GM12873 (cell line): ENCODE measurements around the gene DRC7.

Experiments used
- TF ChIP-seq, protein P1 (sequence below): IDR thresholded peaks from 2 replicates; pipeline ENCODE4 v1.5.1; 2012; ENCODE audit warnings: low read depth, mild to moderate bottlenecking, moderate library complexity, low read length, control low read depth; ENCODE audit not compliant: insufficient read depth; ENCODE audit errors: missing control alignments

DRC7 gene

DNA sequence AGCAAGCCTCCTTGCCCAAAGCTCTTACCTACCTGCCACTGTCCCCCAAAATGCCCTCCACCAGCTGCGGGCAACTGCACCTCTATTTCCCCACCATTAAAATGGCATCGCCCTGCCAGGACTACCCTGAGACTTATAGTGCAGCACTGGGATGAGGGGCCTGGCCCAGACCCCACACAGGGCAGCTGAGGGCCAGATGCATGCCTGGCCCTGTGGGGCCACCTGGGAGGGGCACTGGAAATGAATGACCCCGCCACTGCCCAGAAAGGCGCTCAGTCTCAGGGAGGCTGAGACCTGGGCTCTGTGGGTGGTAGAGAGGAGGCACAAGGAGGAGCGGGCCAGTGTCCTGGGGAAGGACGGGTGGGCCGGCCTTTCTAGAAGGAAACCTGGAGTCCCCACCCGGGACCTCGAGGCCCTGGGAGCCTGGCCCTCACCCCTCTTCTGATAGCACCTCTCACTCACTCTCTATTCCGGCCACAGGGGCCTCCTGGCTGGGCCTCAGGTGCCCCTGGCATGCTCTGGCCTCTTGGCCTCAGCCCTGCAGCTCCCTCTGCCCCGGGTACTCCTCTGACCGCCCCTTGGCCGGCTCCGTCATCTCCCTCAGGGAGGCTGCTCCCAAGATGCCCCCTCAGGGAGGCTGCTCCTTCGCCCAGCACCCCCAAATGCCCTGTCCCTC, 67.9 kb downstream of the DRC7 start:
- TF ChIP-seq, protein P1, sequence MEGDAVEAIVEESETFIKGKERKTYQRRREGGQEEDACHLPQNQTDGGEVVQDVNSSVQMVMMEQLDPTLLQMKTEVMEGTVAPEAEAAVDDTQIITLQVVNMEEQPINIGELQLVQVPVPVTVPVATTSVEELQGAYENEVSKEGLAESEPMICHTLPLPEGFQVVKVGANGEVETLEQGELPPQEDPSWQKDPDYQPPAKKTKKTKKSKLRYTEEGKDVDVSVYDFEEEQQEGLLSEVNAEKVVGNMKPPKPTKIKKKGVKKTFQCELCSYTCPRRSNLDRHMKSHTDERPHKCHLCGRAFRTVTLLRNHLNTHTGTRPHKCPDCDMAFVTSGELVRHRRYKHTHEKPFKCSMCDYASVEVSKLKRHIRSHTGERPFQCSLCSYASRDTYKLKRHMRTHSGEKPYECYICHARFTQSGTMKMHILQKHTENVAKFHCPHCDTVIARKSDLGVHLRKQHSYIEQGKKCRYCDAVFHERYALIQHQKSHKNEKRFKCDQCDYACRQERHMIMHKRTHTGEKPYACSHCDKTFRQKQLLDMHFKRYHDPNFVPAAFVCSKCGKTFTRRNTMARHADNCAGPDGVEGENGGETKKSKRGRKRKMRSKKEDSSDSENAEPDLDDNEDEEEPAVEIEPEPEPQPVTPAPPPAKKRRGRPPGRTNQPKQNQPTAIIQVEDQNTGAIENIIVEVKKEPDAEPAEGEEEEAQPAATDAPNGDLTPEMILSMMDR, result no peak

DNA sequence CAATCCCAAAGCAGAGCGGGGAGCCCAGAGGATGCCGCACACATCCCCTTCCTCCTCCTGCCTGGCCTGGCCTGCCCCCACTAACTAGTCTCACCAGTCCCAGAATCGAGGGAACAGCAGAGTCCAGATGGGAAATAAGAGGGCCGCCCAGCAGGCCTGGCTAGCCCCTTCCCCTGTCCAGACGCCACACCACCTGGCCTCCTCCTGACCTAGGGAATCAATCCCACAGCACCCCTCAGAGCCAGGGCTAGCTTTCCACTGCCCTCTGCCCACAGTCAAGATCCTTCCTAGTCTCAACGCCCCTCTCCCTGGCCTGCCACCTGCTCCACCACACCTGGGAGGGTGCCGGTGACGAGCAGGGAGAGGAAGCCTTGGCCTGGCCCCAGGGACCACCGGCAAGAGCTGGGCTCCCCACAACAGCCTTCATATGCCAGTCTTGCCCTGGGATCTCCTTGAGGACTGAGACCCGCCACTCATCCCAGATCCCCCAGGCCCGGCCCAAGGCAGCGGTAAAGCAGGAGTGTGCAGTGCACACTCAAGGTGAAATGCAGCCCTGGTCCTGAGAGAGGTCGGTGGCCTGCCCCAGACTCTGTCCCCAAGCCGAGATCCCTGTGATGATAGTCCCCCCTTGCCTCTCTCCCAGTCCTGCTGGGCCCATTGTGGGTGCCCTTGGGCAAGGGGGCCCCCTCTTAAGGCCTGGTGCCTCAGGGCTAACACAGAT, 68.8 kb downstream of the DRC7 start:
- TF ChIP-seq, protein P1, result no peak

DNA sequence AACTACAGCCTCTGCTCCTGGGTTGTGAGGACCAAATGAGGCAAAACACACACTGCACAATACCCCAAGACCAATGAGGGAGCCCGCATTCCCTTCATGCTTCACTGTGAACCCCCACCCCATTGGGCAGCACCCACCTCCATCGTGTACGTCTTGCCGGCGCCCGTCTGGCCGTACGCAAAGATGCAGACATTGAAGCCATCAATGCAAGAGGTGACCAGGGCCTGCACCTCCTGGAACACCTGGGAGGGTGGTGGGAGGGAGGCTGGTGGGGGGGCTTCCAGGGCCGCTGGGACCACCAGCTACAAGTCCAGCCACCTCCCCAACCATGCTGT, 69.4 kb downstream of the DRC7 start:
- TF ChIP-seq, protein P1, result no peak

DNA sequence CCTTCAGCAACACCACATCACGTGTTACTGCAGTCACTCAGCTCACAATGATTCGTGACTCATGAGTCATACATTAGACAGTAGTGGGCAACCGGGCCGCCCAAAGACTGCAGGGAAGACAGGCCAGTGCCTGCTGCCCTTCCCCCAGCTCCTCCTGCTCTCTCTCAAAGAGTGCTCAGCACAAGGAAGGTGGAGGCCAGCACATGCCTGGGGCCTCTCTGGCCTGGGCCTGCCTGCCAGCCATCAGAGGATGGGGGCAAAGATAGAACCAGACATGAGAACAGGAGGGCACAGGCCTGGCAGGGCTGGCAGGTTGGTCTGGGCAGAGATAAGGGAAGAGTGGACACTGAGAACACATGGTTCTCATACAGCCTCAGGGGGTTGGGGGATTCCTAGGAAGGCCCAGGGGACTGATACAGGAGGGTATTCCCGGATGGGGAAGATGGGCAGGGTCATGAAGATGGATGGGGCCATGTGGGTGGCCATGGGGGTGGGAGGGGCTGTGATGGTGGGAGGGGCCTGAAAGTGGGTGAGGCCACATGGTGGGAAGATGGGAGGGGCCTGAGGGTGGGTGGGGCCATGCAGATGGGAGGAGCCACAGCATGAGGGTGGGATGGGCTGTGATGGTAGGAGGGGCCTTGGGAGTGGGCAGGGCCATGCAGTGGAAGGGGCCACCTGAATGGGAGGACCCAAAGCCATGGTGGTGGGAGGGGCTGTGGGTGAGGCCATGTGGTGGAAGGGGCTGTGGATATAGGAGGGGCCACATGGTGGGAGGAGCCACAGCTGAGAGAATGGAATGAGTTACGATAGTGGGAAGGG, 69.9 kb downstream of the DRC7 start:
- TF ChIP-seq, protein P1, result no peak

DNA sequence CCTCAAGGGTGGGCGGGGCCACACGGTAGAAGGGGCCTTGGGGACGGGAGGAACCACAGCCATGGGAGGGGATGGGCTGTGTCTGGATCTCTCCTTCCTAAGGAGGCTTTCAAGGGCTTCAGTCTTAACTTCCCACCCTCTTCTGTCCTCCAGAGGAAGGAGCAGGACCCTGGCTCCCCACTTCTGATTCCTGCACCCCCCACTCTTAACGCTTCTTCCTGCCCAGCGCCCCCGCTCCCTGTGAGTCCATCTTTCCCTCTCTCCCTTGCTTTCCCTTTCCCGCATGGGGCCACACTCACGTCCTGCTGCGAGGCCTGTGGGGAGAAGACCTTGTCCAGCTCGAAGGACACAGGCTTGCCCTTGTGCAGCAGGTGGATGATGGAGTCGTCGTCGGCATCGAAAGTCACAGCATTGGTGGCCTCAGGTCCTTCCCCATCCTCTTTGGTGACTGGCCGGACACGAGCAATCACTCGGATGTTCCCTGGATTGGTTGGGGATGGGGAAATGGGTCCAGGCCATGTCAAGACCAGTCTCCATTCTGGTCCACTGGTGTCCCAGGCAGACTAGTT, 70.6 kb downstream of the DRC7 start:
- TF ChIP-seq, protein P1, result no peak

DNA sequence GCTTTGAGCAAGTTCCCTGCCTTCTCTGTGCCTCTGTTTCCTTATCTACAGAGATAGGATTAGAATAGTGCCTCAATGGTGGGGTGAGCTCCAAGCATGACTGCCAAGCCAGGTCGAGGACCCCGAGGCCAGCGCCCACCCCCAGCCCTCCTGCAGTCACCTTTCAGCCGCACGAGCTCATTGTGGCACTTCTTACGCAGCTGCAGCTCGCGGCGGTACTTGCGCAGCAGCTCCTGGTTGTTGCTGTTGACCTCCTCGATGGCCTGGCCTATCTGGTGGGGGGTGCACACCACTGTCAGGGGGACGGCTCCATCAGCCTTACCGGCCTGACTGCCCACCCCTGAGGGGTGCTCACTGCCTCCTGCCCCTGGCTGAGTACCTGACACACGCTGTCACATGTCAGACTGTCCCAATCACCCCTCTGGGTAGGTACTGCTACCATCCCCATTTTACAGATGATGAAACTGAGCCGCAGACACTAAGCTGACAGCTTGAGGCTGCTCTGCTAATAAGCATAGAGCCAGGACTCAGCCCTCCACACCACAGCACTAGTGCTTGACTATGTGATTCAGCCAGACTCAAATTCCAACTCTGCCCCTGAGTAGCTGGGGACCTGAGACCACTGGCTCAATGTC, 72.2 kb downstream of the DRC7 start:
- TF ChIP-seq, protein P1, result no peak
